ENCODE data around the gene RNF130. TPM values are rescaled to one million over a fixed set of nuclear protein-coding genes. Genes with fewer than 3 reads are reported as not detected.

Gene RNF130
- total RNA-seq, 1 experiment from 2014 or later, result 31.4 TPM

DNA sequence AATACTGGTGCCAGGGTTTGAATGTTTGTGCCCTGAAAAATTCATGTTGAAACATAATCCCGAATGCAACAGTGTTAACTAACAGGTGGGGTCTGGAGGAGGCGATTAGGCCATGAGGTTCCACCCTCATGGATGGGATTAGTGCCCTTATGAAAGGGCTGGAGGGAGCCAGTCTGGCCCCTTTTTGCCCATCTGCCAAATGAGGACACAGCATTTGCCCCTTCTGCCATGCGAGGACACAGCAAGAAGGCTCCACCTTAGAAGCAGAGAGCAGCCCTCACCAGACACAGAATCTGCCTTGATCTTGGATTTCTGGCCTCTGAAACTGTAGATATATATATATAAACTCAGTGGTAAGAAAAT lies 32.6 kb upstream of the RNF130 start:
- DNase-seq (ENCODE audit: low spot score), result no peak
- no peaks in the 10 kb centered on the region for H3K4me1 ChIP-seq (ENCODE audit: insufficient read depth, low read length, poor library complexity, severe bottlenecking)
- H3K9me3 ChIP-seq (ENCODE audit: low read depth, low read length, poor library complexity, severe bottlenecking), result peaks cover 13% of the 10 kb centered on the region
- ChIA-PET POLR2A (ENCODE audit: low non-redundant PET) (no interaction called here), CTCF (no interaction called here)
- no peak overlapping the region for H3K4me3 ChIP-seq (ENCODE audit: low read depth, low read length, poor library complexity, severe bottlenecking)
- intact Hi-C loops (cut with micrococcal nuclease; ENCODE audit: unreplicated experiment), result no loop called here
- no peak for TF ChIP-seq EZH2 (IDR thresholded peaks at IDR 0.05; ENCODE audit: borderline replicate concordance, low read depth, low read length, poor library complexity, severe bottlenecking)
- TF ChIP-seq, protein P1, sequence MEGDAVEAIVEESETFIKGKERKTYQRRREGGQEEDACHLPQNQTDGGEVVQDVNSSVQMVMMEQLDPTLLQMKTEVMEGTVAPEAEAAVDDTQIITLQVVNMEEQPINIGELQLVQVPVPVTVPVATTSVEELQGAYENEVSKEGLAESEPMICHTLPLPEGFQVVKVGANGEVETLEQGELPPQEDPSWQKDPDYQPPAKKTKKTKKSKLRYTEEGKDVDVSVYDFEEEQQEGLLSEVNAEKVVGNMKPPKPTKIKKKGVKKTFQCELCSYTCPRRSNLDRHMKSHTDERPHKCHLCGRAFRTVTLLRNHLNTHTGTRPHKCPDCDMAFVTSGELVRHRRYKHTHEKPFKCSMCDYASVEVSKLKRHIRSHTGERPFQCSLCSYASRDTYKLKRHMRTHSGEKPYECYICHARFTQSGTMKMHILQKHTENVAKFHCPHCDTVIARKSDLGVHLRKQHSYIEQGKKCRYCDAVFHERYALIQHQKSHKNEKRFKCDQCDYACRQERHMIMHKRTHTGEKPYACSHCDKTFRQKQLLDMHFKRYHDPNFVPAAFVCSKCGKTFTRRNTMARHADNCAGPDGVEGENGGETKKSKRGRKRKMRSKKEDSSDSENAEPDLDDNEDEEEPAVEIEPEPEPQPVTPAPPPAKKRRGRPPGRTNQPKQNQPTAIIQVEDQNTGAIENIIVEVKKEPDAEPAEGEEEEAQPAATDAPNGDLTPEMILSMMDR (conservative IDR thresholded peaks at IDR 0.05; ENCODE audit: low read depth, low read length), result no peak
- no TSS peak for BruUV-seq (replicated peaks)
- H3K36me3 ChIP-seq (ENCODE audit: insufficient read depth, low read length, poor library complexity, severe bottlenecking), result no peaks in the 10 kb centered on the region
- H3K27me3 ChIP-seq (replicated peaks; ENCODE audit: insufficient read depth, low read depth, low read length, poor library complexity), result no peaks in the 10 kb centered on the region
- H3K27ac ChIP-seq (ENCODE audit: low read depth, low read length, poor library complexity, severe bottlenecking), result no peak overlapping the region

DNA sequence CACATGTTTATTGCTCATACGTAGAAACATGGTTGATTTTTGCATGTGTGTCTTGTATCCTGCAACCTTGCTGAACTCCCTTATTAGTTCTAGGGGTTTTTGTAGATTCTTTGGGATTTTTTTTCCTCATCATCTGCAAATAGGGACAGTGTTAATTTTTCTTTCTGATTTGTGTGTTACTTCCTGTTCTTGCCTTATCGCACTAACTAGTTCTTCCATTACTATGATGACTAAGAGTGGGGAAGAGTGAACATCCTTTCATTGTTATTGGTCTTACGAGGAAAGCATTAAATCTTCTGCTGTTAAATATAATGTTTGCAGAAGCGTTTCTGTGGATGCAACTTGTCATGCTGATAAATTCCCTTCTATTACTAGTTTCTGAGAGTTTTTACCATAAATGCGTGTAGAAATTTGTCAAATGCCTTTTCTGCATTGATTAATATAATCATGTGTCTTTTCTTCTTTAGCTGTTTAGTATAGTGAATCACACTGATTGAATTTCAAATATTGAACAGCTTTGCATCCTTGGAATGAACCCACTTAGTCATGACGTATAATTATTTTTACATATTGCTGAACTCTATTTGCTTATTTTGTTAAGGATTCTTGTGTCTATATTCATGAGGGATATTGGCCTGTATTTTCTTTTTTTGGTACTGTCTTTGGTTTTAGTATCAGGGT lies 32.1 kb upstream of the RNF130 start:
- TF ChIP-seq, protein P1 (conservative IDR thresholded peaks at IDR 0.05; ENCODE audit: low read depth, low read length), result no peak
- no peak for TF ChIP-seq EZH2 (IDR thresholded peaks at IDR 0.05; ENCODE audit: borderline replicate concordance, low read depth, low read length, poor library complexity, severe bottlenecking)
- intact Hi-C loops (cut with micrococcal nuclease; ENCODE audit: unreplicated experiment), result no loop called here
- H3K4me1 ChIP-seq (ENCODE audit: insufficient read depth, low read length, poor library complexity, severe bottlenecking), result no peaks in the 10 kb centered on the region
- no peaks in the 10 kb centered on the region for H3K36me3 ChIP-seq (ENCODE audit: insufficient read depth, low read length, poor library complexity, severe bottlenecking)
- peaks cover 13% of the 10 kb centered on the region for H3K9me3 ChIP-seq (ENCODE audit: low read depth, low read length, poor library complexity, severe bottlenecking)
- H3K27ac ChIP-seq (ENCODE audit: low read depth, low read length, poor library complexity, severe bottlenecking), result no peak overlapping the region
- BruUV-seq (replicated peaks), result no TSS peak
- no peaks in the 10 kb centered on the region for H3K27me3 ChIP-seq (replicated peaks; ENCODE audit: insufficient read depth, low read depth, low read length, poor library complexity)
- DNase-seq (ENCODE audit: low spot score), result no peak
- ChIA-PET POLR2A (ENCODE audit: low non-redundant PET) (no interaction called here), CTCF (no interaction called here)
- no peak overlapping the region for H3K4me3 ChIP-seq (ENCODE audit: low read depth, low read length, poor library complexity, severe bottlenecking)

DNA sequence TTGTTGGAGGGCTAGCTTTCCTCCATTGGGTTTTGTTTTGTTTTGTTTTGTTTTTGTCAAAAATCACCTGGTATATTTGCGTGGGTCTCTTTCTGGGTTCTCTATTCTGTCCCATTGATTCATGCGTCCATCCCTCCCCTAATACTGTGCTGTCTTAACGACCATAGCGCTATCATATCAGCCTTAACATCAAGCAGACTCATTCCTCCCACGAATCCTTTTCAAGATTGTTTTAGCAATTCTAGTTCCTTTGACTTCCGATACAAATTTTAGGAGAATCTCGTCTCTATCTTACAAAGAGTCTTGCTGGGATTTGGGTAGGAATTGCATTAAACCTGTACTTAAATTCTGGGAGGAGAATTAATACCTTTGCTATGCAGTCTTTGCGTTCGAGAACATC lies 31.1 kb upstream of the RNF130 start:
- Histone ChIP-seq H3K27me3 (replicated peaks; ENCODE audit: insufficient read depth, low read depth, low read length, poor library complexity) (no peaks in the 10 kb centered on the region), H3K27ac (ENCODE audit: low read depth, low read length, poor library complexity, severe bottlenecking) (no peak overlapping the region), H3K4me3 (ENCODE audit: low read depth, low read length, poor library complexity, severe bottlenecking) (no peak overlapping the region), H3K36me3 (ENCODE audit: insufficient read depth, low read length, poor library complexity, severe bottlenecking) (no peaks in the 10 kb centered on the region), H3K9me3 (ENCODE audit: low read depth, low read length, poor library complexity, severe bottlenecking) (peaks cover 13% of the 10 kb centered on the region), H3K4me1 (ENCODE audit: insufficient read depth, low read length, poor library complexity, severe bottlenecking) (no peaks in the 10 kb centered on the region)
- DNase-seq (ENCODE audit: low spot score), result no peak
- TF ChIP-seq, protein P1 (conservative IDR thresholded peaks at IDR 0.05; ENCODE audit: low read depth, low read length), result no peak
- no peak for TF ChIP-seq EZH2 (IDR thresholded peaks at IDR 0.05; ENCODE audit: borderline replicate concordance, low read depth, low read length, poor library complexity, severe bottlenecking)
- ChIA-PET CTCF (no interaction called here), POLR2A (ENCODE audit: low non-redundant PET) (no interaction called here)
- BruUV-seq (replicated peaks), result no TSS peak
- intact Hi-C loops (cut with micrococcal nuclease; ENCODE audit: unreplicated experiment), result no loop called here

Data from A673 (cell line).